GM12873 (cell line): ENCODE measurements around the gene BMP2K.

Experiments used
- CTCF ChIP-seq: IDR thresholded peaks from 2 replicates; pipeline ENCODE4 v1.5.1; 2012; ENCODE audit warnings: low read depth, mild to moderate bottlenecking, moderate library complexity, low read length, control low read depth; ENCODE audit not compliant: insufficient read depth; ENCODE audit errors: missing control alignments

Gene BMP2K

GRCh38 chr4:78780093-78780492 is 3.9 kb downstream of the BMP2K start:
- no peak for TF ChIP-seq CTCF

DNA sequence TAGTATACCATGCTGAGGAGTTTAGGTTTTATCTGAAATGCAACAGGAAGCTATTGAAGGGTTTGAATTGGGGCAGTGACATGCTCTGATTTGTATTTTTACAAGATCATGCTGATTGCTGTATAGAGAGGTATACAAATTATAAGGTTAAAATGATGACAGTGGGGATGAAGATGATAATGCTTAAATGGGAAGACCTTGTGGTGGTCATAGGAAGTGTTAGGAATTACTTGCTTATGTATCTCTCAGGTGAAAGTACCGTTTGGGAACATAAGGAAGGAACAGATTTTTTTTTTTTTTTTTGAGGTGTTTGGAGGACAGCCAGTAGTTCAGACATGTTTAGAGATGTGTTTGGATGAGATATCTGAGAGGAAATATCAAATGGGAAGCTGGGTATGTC is 5.0 kb downstream of the BMP2K start:
- no peak for TF ChIP-seq CTCF

- TF ChIP-seq CTCF, result no peak
Observed at GRCh38 chr4:78781924-78782323, 5.8 kb downstream of the BMP2K start.

DNA sequence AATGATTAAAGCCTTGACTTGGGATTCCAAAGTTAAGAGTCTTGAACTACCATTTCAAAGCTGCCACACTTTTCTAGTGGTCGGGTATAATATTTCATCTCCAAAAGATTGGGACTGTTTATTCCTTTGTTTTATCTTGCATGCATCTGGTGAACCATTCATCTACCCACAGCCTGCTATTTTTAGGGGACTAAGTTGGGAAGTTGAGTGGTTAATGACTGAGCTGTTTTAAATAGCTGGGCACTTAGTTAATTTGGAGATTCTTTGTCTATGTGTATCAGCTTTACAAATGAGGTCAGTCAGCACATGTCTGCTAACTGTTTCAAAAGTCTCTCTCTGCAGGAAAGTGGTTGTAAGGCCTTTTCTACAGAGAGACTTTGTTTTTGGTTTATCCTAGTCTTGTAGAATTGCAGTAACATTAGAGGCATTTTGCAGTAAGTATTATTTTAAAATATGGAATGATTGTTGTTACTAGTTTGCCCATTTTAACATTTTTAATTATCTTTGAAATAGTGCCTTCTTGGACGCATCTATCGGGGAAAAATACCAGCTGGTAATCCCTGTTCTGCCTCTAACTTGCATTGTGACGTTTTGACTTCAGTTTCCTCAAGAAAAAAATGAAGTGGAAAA is 8.2 kb downstream of the BMP2K start:
- TF ChIP-seq CTCF, result no peak

DNA sequence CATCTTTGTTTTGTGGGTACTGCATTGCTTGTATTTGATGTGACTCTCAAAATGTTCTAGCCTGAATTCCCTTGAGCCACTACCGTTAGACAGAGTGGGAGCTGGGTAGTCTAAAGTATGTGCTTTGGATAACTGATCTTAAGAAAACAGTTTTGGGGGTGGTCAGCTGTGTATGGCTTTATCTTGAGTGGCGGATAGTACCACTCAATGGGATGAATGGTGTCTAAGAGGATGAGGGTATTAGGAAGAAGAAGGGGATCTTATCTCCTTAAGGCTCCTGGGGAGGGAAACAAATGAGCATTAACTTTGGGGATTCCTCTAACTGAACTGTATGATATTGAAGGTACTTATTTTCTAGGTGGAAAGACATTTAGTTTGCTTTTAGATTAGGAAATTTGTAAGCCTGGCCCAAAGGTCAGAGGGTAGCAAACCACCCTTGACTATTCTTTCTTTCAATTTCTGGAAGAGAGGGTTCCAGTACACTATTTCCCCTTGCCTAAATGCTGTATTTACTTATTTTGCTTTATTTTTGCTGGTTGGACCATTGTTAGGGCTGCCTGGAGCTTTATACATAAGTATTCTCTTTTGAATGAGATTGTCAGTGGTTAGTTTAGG is 11.3 kb downstream of the BMP2K start:
- TF ChIP-seq CTCF, result no peak

- no peak for TF ChIP-seq CTCF
Observed at GRCh38 chr4:78788007-78788889, 12.1 kb downstream of the BMP2K start.

- no peak for TF ChIP-seq CTCF
Observed at GRCh38 chr4:78796526-78796925, 20.4 kb downstream of the BMP2K start.
